ENCODE data around the gene SLC1A7. TPM values are rescaled to one million over a fixed set of nuclear protein-coding genes. Genes with fewer than 3 reads are reported as not detected.

The SLC1A7 gene
- polyA plus RNA-seq, 3 donors: 0.08 to 0.12 (median 0.08) TPM

Other genes with a start within 250 kb of the SLC1A7 start
- 100 to 1,000 TPM; 107 to 108 (median 108) TPM for gene ECHDC2, start 220.9 kb downstream of the SLC1A7 start, polyA plus RNA-seq (ENCODE audit: insufficient read length in 3 of 3)
- 100 to 1,000 TPM; 236 to 247 (median 241) TPM for gene SCP2, start 215.4 kb downstream of the SLC1A7 start, polyA plus RNA-seq (ENCODE audit: insufficient read length in 3 of 3)
- 1 to 10 TPM; 1.4 to 1.8 (median 1.6) TPM for gene PODN, start 80.4 kb downstream of the SLC1A7 start, polyA plus RNA-seq (ENCODE audit: insufficient read length in 3 of 3)
- gene CPT2, start 54.2 kb upstream of the SLC1A7 start, polyA plus RNA-seq (ENCODE audit: insufficient read length in 3 of 3): 10 to 100 TPM; 28.0 to 31.3 (median 30.6) TPM
- gene CZIB, start 78.0 kb upstream of the SLC1A7 start, polyA plus RNA-seq (ENCODE audit: insufficient read length in 3 of 3): 10 to 100 TPM; 80.4 to 93.1 (median 84.6) TPM
- gene MAGOH, start 95.9 kb upstream of the SLC1A7 start, polyA plus RNA-seq (ENCODE audit: insufficient read length in 3 of 3): 100 to 1,000 TPM in 2 of 3 donors, 10 to 100 TPM in 1; 93.2 to 109 (median 105) TPM
- 1 to 10 TPM; 4.6 to 6.3 (median 5.1) TPM for gene LRP8, start 185.4 kb upstream of the SLC1A7 start, polyA plus RNA-seq (ENCODE audit: insufficient read length in 3 of 3)

Measured in right renal cortex interstitium (tissue), 3 donors.